GM23248 (cell line): ENCODE measurements around the gene MYLIP. TPM values are rescaled to one million over a fixed set of nuclear protein-coding genes. Genes with fewer than 3 reads are reported as not detected.

Experiments
- DNase-seq: peaks from one replicate; pipeline ENCODE4 v3.0.0-alpha.2; 2015
- H2AFZ ChIP-seq: fragments of 200-600 bp; sonication (generic); 2 replicates; pipeline ENCODE4 v1.6.1; 2016; ENCODE audit warnings: antibody characterized with exemption
- H3F3A ChIP-seq: fragments of 200-600 bp; sonication (generic); 2 replicates; pipeline ENCODE4 v1.6.1; 2016; ENCODE audit warnings: mild to moderate bottlenecking, antibody characterized with exemption, mixed run types; ENCODE audit not compliant: insufficient read depth
- H3K27ac ChIP-seq: fragments of 200-600 bp; sonication (generic); 2 replicates; pipeline ENCODE4 v1.5.1; 2016; ENCODE audit warnings: mild to moderate bottlenecking
- H3K27me3 ChIP-seq: fragments of 200-600 bp; sonication (generic); replicated peaks from 2 replicates; pipeline ENCODE4 v1.6.1; 2016; ENCODE audit warnings: mild to moderate bottlenecking; ENCODE audit not compliant: insufficient read depth
- H3K36me3 ChIP-seq: fragments of 200-600 bp; sonication (generic); 2 replicates; pipeline ENCODE4 v1.6.1; 2016; ENCODE audit warnings: low read depth, mild to moderate bottlenecking
- H3K4me1 ChIP-seq: fragments of 200-600 bp; sonication (generic); 2 replicates; pipeline ENCODE4 v1.6.1; 2016; ENCODE audit warnings: mild to moderate bottlenecking; ENCODE audit not compliant: insufficient read depth
- H3K4me2 ChIP-seq: fragments of 200-600 bp; sonication (generic); one replicate; pipeline ENCODE4 v1.6.1; 2016; ENCODE audit warnings: mild to moderate bottlenecking; ENCODE audit not compliant: unreplicated experiment
- H3K4me3 ChIP-seq: fragments of 200-600 bp; sonication (generic); 2 replicates; pipeline ENCODE4 v1.5.1; 2016; ENCODE audit warnings: mild to moderate bottlenecking
- H3K79me2 ChIP-seq: fragments of 200-600 bp; sonication (generic); 2 replicates; pipeline ENCODE4 v1.6.1; 2016; ENCODE audit warnings: mild to moderate bottlenecking; ENCODE audit not compliant: insufficient read depth
- H3K9ac ChIP-seq: fragments of 200-600 bp; sonication (generic); 2 replicates; pipeline ENCODE4 v1.6.1; 2016; ENCODE audit warnings: mild to moderate bottlenecking
- H3K9me2 ChIP-seq: fragments of 200-600 bp; sonication (generic); 2 replicates; pipeline ENCODE4 v1.6.1; 2016; ENCODE audit warnings: mixed run types, mild to moderate bottlenecking, moderate library complexity; ENCODE audit not compliant: insufficient read depth
- H3K9me3 ChIP-seq: fragments of 200-600 bp; sonication (generic); one replicate; pipeline ENCODE4 v1.6.1; 2017; ENCODE audit warnings: low read depth
- H4K20me1 ChIP-seq: fragments of 200-600 bp; sonication (generic); 2 replicates; pipeline ENCODE4 v1.6.0; 2016; ENCODE audit not compliant: insufficient read depth
- EZH2 ChIP-seq: fragments of 200-600 bp; sonication (generic); IDR thresholded peaks from 2 replicates; pipeline ENCODE4 v1.6.1; 2018; ENCODE audit warnings: antibody characterized with exemption, mild to moderate bottlenecking; ENCODE audit not compliant: insufficient read depth, poor library complexity, severe bottlenecking
- EZH2phosphoT487 ChIP-seq: fragments of 200-600 bp; sonication (generic); IDR thresholded peaks from 2 replicates; pipeline ENCODE4 v1.6.1; 2018; ENCODE audit warnings: antibody characterized with exemption, moderate library complexity, mild to moderate bottlenecking, low read depth; ENCODE audit not compliant: insufficient read depth
- WGBS, 2 experiments: methylation state at CpG; one replicate each; pipeline ENCODE4 v1.1.6; 2015 to 2017; ENCODE audit warnings: low lambda C conversion rate in 2 of 2, low coverage in 1 of 2; ENCODE audit errors: missing lambda C conversion rate in 2 of 2; 5-methylcytosine and 5-hydroxymethylcytosine counted together
- in situ Hi-C: fragments of 300-500 bp; cut with MboI; formaldehyde crosslinking; loops from 2 replicates; pipeline ENCODE4 v1.15.0; 2020
- polyA plus RNA-seq: library from polyadenylated mRNA; unstranded; fragments of >200 nt; fragmentation: Nextera tagmentation; extraction: Ambion mirVana; gene quantifications from 2 replicates; pipeline ENCODE4 v1.2.1, GENCODE V29; 2016
- total RNA-seq: library from RNA; depleted of rRNA; stranded (reverse); fragments of >200 nt; shearing (Covaris generic); gene quantifications from 2 replicates; pipeline ENCODE4 v1.2.3, GENCODE V29; 2014

The MYLIP gene
- total and polyA plus RNA-seq, 2 experiments from 2014 or later = 1.7 to 1.9 TPM

DNA sequence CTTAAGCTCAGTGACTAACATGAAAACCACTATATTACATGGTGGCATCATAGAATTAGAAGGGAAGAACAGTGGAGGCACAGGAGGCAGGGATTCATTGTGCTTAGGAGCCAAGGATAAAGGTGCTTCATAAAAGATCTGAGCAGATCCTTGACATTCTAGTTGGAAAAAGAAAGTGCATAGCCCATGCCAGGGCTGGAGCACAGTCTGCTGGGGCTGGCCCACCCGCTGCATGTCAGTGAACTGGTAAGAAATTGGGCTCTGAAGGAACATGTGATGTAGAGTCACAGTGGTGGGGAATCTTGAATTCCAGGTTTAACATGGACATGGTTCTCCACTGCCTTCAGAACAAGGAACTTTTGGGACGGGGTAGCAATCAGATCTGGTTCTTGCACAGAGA lies 20.4 kb downstream of the MYLIP start:
- no peak overlapping the region for H3K4me2 ChIP-seq
- no peak overlapping the region for H3K9ac ChIP-seq
- H4K20me1 ChIP-seq = no peaks in the 10 kb centered on the region
- no peaks in the 10 kb centered on the region for H3K36me3 ChIP-seq
- H3K79me2 ChIP-seq = no peaks in the 10 kb centered on the region
- no peaks in the 10 kb centered on the region for H3K9me2 ChIP-seq
- H3K4me1 ChIP-seq = no peaks in the 10 kb centered on the region
- no peak overlapping the region for H3K27ac ChIP-seq
- no peak for TF ChIP-seq EZH2
- TF ChIP-seq EZH2phosphoT487 = no peak
- H2AFZ ChIP-seq = no peak overlapping the region
- H3K4me3 ChIP-seq = no peak overlapping the region
- no peaks in the 10 kb centered on the region for H3K9me3 ChIP-seq
- no peak for DNase-seq
- H3K27me3 ChIP-seq = peaks cover 4% of the 10 kb centered on the region; the same call in 1 of the 2 replicates
- H3F3A ChIP-seq = peaks cover 2% of the 10 kb centered on the region; the same call in 1 of the 2 replicates
- in situ Hi-C loops = no loop called here
- 83 to 97% methylated on average over 2 of the region's 2 CpGs for WGBS, 2 experiments

GRCh38 chr6:16150098-16150497 lies 21.2 kb downstream of the MYLIP start:
- Histone ChIP-seq H3K9ac (no peak overlapping the region), H3K27ac (no peak overlapping the region), H3F3A (peaks cover 10% of the 10 kb centered on the region; the same call in 1 of the 2 replicates), H3K4me2 (no peak overlapping the region), H3K9me3 (no peaks in the 10 kb centered on the region), H3K9me2 (no peaks in the 10 kb centered on the region), H3K36me3 (no peaks in the 10 kb centered on the region), H3K79me2 (no peaks in the 10 kb centered on the region), H3K4me1 (0 out of 2 replicates have a peak, but pooled peaks cover 5% of the 10 kb centered on the region), H4K20me1 (no peaks in the 10 kb centered on the region), H3K4me3 (no peak overlapping the region), H3K27me3 (peaks cover 4% of the 10 kb centered on the region; the same call in 1 of the 2 replicates), H2AFZ (no peak overlapping the region)
- no peak for DNase-seq
- in situ Hi-C loops = no loop called here
- TF ChIP-seq EZH2 (no peak), EZH2phosphoT487 (no peak)
- 90 to 93% methylated on average over 7 of the region's 7 CpGs for WGBS, 2 experiments

DNA sequence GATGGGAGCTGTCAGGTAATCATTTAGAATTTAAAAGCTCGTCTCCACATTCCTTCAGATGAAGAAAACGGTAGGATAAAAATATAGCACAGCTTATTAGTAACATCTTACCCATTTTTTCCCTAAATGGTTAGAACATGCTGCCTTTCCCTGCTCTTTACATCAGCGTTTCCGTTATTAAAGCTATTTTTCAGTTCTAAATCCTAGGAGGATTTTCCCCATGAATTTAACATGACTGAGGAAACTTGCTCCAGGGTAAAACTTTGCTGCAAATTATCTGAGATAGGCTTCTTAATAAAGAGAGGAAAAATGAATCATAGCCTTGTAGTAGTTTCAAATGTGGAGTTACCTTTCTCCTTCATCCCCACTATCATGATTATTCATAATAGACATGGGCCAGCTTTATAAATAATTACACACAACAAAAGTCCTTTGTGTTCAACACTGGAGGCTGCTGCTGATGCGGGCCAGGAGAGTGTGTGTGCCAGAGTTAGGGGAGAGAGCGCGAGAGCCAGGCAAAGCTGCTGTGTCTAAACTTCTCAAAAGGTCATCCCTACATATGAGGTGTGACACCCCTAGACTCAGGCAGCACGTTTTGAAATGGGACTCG lies 24.4 kb downstream of the MYLIP start:
- Histone ChIP-seq H3K4me3 (no peak overlapping the region), H3K79me2 (no peaks in the 10 kb centered on the region), H3K9me2 (no peaks in the 10 kb centered on the region), H4K20me1 (no peaks in the 10 kb centered on the region), H3K9ac (no peak overlapping the region), H3F3A (peaks cover 12% of the 10 kb centered on the region; the same call in 1 of the 2 replicates), H3K9me3 (no peaks in the 10 kb centered on the region), H3K4me1 (0 out of 2 replicates have a peak, but pooled peaks cover 6% of the 10 kb centered on the region), H3K27ac (no peak overlapping the region), H3K27me3 (peaks cover 13% of the 10 kb centered on the region; the same call in 1 of the 2 replicates), H3K36me3 (no peaks in the 10 kb centered on the region), H2AFZ (no peak overlapping the region), H3K4me2 (no peak overlapping the region)
- WGBS, 2 experiments = 81 to 83% methylated on average over 9 of the region's 9 CpGs
- no peak for DNase-seq
- in situ Hi-C loops = no loop called here
- TF ChIP-seq EZH2 (no peak), EZH2phosphoT487 (no peak)

GRCh38 chr6:16154904-16155303 lies 26.0 kb downstream of the MYLIP start:
- WGBS, 2 experiments = 6 to 7% methylated on average over 2 of the region's 2 CpGs
- DNase-seq = peak; percentile 90
- TF ChIP-seq EZH2 (no peak), EZH2phosphoT487 (no peak)
- H3K27me3 ChIP-seq = peaks cover 18% of the 10 kb centered on the region; the same call in 1 of the 2 replicates
- H3K4me1 ChIP-seq = 0 out of 2 replicates have a peak, but pooled peaks cover 6% of the 10 kb centered on the region
- H3F3A ChIP-seq = peaks cover 12% of the 10 kb centered on the region; the same call in 1 of the 2 replicates
- H3K9ac ChIP-seq = no peak overlapping the region
- no peak overlapping the region for H3K27ac ChIP-seq
- no peaks in the 10 kb centered on the region for H3K9me3 ChIP-seq
- in situ Hi-C loops = no loop called here
- H3K4me3 ChIP-seq = no peak overlapping the region
- no peaks in the 10 kb centered on the region for H3K36me3 ChIP-seq
- no peaks in the 10 kb centered on the region for H4K20me1 ChIP-seq
- no peak overlapping the region for H3K4me2 ChIP-seq
- no peaks in the 10 kb centered on the region for H3K9me2 ChIP-seq
- H3K79me2 ChIP-seq = no peaks in the 10 kb centered on the region
- no peak overlapping the region for H2AFZ ChIP-seq
